GM23338 (cell line): ENCODE data around the gene COL25A1. TPM values are rescaled to one million over a fixed set of nuclear protein-coding genes. Genes with fewer than 3 reads are reported as not detected.
A peak's percentile ranks its signal among the peaks of the same experiment; 100 is the strongest.

ENCODE experiments used
- ATAC-seq: fragments of 200-7000 bp; cut with Tn5 transposase; 3 replicates; pipeline ENCODE4 v1.9.1; 2020
- DNase-seq: peaks from one replicate; pipeline ENCODE4 v3.0.0-alpha.2; 2015; ENCODE audit warnings: low spot score
- H2AFZ ChIP-seq: fragments of 200-600 bp; sonication (generic); 2 replicates; pipeline ENCODE4 v1.8.0; 2016; ENCODE audit warnings: antibody characterized with exemption, mild to moderate bottlenecking, moderate library complexity
- H3F3A ChIP-seq: fragments of 200-600 bp; sonication (generic); replicated peaks from 2 replicates; pipeline ENCODE4 v1.8.0; 2017; ENCODE audit warnings: antibody characterized with exemption, mixed run types, low read depth
- H3K27ac ChIP-seq: fragments of 200-600 bp; sonication (generic); 2 replicates; pipeline ENCODE4 v1.6.1; 2016; ENCODE audit warnings: low read depth
- H3K27me3 ChIP-seq: fragments of 200-600 bp; sonication (generic); 2 replicates; pipeline ENCODE4 v1.8.0; 2016; ENCODE audit warnings: mild to moderate bottlenecking, mixed run types, moderate library complexity; ENCODE audit not compliant: insufficient read depth
- H3K36me3 ChIP-seq: fragments of 200-600 bp; sonication (generic); 2 replicates; pipeline ENCODE4 v1.8.0; 2016; ENCODE audit warnings: mild to moderate bottlenecking; ENCODE audit not compliant: insufficient read depth
- H3K4me1 ChIP-seq: fragments of 200-600 bp; sonication (generic); 2 replicates; pipeline ENCODE4 v1.8.0; 2016; ENCODE audit warnings: mild to moderate bottlenecking, moderate library complexity; ENCODE audit not compliant: insufficient read depth
- H3K4me2 ChIP-seq: fragments of 200-600 bp; sonication (generic); 2 replicates; pipeline ENCODE4 v1.7.1; 2017; ENCODE audit warnings: mixed run types
- H3K4me3 ChIP-seq: fragments of 200-600 bp; sonication (generic); 2 replicates; pipeline ENCODE4 v1.6.1; 2016; ENCODE audit warnings: mixed run types
- H3K79me2 ChIP-seq: fragments of 200-600 bp; sonication (generic); replicated peaks from 2 replicates; pipeline ENCODE4 v1.8.0; 2017; ENCODE audit warnings: mild to moderate bottlenecking; ENCODE audit not compliant: insufficient read depth
- H3K9me2 ChIP-seq: fragments of 200-600 bp; sonication (generic); 2 replicates; pipeline ENCODE4 v1.8.0; 2017; ENCODE audit not compliant: insufficient read depth
- H4K20me1 ChIP-seq: fragments of 200-600 bp; sonication (generic); replicated peaks from 2 replicates; pipeline ENCODE4 v1.8.0; 2017; ENCODE audit warnings: mild to moderate bottlenecking; ENCODE audit not compliant: insufficient read depth
- H3K27ac Mint-ChIP-seq: 2 replicates; pipeline ENCODE4 v1.8.0; 2020; ENCODE audit warnings: inconsistent platforms, mild to moderate bottlenecking, moderate library complexity, mixed read lengths
- H3K27me3 Mint-ChIP-seq: 3 replicates; pipeline ENCODE4 v1.8.0; 2022; ENCODE audit warnings: low read depth, mild to moderate bottlenecking, moderate library complexity, mixed read lengths, inconsistent platforms; ENCODE audit not compliant: insufficient read depth, poor library complexity
- H3K36me3 Mint-ChIP-seq: 3 replicates; pipeline ENCODE4 v1.8.0; 2021; ENCODE audit warnings: low read depth, mild to moderate bottlenecking, inconsistent platforms, moderate library complexity, mixed read lengths
- H3K4me1 Mint-ChIP-seq: 3 replicates; pipeline ENCODE4 v1.8.0; 2020; ENCODE audit warnings: mild to moderate bottlenecking, inconsistent platforms, mixed read lengths
- H3K4me3 Mint-ChIP-seq: 3 replicates; pipeline ENCODE4 v1.8.0; 2021; ENCODE audit warnings: moderate library complexity, mild to moderate bottlenecking, inconsistent platforms, mixed read lengths
- H3K9me3 Mint-ChIP-seq: 3 replicates; pipeline ENCODE4 v1.8.0; 2020; ENCODE audit warnings: moderate library complexity, mild to moderate bottlenecking, inconsistent platforms, mixed read lengths
- CREB1 ChIP-seq: fragments of 250-450 bp; sonication (Bioruptor Pico); IDR thresholded peaks from 2 replicates; pipeline ENCODE4 v1.5.0; 2020; ENCODE audit warnings: low read depth, mild to moderate bottlenecking, moderate library complexity
- CTCF ChIP-seq, 2 experiments: fragments of 200-600 bp in 1 of 2; sonication (generic) in 1 of 2; conservative IDR thresholded peaks; 2 replicates each; pipeline versions ENCODE4 v1.5.1 to v1.6.1; 2016 to 2017; ENCODE audit warnings: antibody characterized with exemption in 2 of 2, low read depth in 2 of 2, mild to moderate bottlenecking in 2 of 2, moderate library complexity in 1 of 2
- ETS1 ChIP-seq: IDR thresholded peaks from 2 replicates; pipeline ENCODE4 v1.6.1; 2016; ENCODE audit warnings: antibody characterized with exemption
- EZH2 ChIP-seq: fragments of 200-600 bp; sonication (generic); IDR thresholded peaks from one replicate; pipeline ENCODE4 v1.8.0; 2017; ENCODE audit warnings: antibody characterized with exemption, mild to moderate bottlenecking, low read depth; ENCODE audit not compliant: unreplicated experiment
- NANOG ChIP-seq: IDR thresholded peaks from 2 replicates; pipeline ENCODE4 v1.6.1; 2016; ENCODE audit warnings: antibody characterized with exemption, borderline replicate concordance
- POLR2AphosphoS5 ChIP-seq: IDR thresholded peaks from 2 replicates; pipeline ENCODE4 v1.6.1; 2016; ENCODE audit warnings: antibody characterized with exemption, low read depth
- STAT1 ChIP-seq: IDR thresholded peaks from one replicate; pipeline ENCODE4 v1.6.1; 2016; ENCODE audit warnings: antibody characterized with exemption; ENCODE audit not compliant: unreplicated experiment
- ZNF114 ChIP-seq: fragments of 250-450 bp; sonication (Bioruptor Pico); IDR thresholded peaks from 2 replicates; pipeline ENCODE4 v1.5.0; 2020; ENCODE audit warnings: mild to moderate bottlenecking, moderate library complexity
- ZNF331 ChIP-seq: fragments of 250-450 bp; sonication (Bioruptor Pico); IDR thresholded peaks from 2 replicates; pipeline ENCODE4 v1.5.0; 2020; ENCODE audit warnings: low read depth, mild to moderate bottlenecking, moderate library complexity
- ZNF462 ChIP-seq: fragments of 250-450 bp; sonication (Bioruptor Pico); IDR thresholded peaks from 2 replicates; pipeline ENCODE4 v1.5.0; 2020; ENCODE audit warnings: mild to moderate bottlenecking, moderate library complexity
- polyA plus RNA-seq: library from polyadenylated mRNA; unstranded; fragments of >200 nt; fragmentation: Nextera tagmentation; extraction: Ambion mirVana; gene quantifications from 2 replicates; pipeline ENCODE4 v1.2.1, GENCODE V29; 2016
- total RNA-seq: library from RNA; depleted of rRNA; stranded (reverse); fragments of >200 nt; shearing (Covaris generic); gene quantifications from 2 replicates; pipeline ENCODE4 v1.2.3, GENCODE V29; 2014
- TF ChIP-seq, protein P1 (sequence below): IDR thresholded peaks from one replicate; pipeline ENCODE4 v1.6.1; 2018; ENCODE audit warnings: antibody characterized with exemption; ENCODE audit not compliant: unreplicated experiment

Gene COL25A1
- total and polyA plus RNA-seq, 2 experiments from 2014 or later, result 3.9 to 5.6 TPM

- TF ChIP-seq, protein P1, sequence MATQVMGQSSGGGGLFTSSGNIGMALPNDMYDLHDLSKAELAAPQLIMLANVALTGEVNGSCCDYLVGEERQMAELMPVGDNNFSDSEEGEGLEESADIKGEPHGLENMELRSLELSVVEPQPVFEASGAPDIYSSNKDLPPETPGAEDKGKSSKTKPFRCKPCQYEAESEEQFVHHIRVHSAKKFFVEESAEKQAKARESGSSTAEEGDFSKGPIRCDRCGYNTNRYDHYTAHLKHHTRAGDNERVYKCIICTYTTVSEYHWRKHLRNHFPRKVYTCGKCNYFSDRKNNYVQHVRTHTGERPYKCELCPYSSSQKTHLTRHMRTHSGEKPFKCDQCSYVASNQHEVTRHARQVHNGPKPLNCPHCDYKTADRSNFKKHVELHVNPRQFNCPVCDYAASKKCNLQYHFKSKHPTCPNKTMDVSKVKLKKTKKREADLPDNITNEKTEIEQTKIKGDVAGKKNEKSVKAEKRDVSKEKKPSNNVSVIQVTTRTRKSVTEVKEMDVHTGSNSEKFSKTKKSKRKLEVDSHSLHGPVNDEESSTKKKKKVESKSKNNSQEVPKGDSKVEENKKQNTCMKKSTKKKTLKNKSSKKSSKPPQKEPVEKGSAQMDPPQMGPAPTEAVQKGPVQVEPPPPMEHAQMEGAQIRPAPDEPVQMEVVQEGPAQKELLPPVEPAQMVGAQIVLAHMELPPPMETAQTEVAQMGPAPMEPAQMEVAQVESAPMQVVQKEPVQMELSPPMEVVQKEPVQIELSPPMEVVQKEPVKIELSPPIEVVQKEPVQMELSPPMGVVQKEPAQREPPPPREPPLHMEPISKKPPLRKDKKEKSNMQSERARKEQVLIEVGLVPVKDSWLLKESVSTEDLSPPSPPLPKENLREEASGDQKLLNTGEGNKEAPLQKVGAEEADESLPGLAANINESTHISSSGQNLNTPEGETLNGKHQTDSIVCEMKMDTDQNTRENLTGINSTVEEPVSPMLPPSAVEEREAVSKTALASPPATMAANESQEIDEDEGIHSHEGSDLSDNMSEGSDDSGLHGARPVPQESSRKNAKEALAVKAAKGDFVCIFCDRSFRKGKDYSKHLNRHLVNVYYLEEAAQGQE, result no peak
- TF ChIP-seq ZNF114, result no peak
Observed at GRCh38 chr4:108763986-108764385, 538.5 kb downstream of the COL25A1 start (continued).

GRCh38 chr4:108763226-108763593, 539.2 kb downstream of the COL25A1 start:
- H4K20me1 ChIP-seq, result no peaks in the 10 kb centered on the region
- H3K4me3 ChIP-seq, result peak overlapping the region; percentile 91
- H3K9me2 ChIP-seq, result no peaks in the 10 kb centered on the region
- H3F3A ChIP-seq, result peaks cover 7% of the 10 kb centered on the region; the same call in 1 of the 2 replicates
- H2AFZ ChIP-seq, result peak overlapping the region; percentile 100
- Mint-ChIP-seq H3K27ac (no peak overlapping the region), H3K27me3 (peaks cover 19% of the 10 kb centered on the region), H3K9me3 (no peaks in the 10 kb centered on the region), H3K36me3 (no peaks in the 10 kb centered on the region), H3K4me3 (peak overlapping the region; percentile 78), H3K4me1 (peaks cover 11% of the 10 kb centered on the region)
- no peak overlapping the region for H3K27ac ChIP-seq
- H3K36me3 ChIP-seq, result no peaks in the 10 kb centered on the region
- H3K4me1 ChIP-seq, result peaks cover 12% of the 10 kb centered on the region
- ATAC-seq (peak; percentile 14), DNase-seq (no peak)
- peaks cover 32% of the 10 kb centered on the region for H3K27me3 ChIP-seq
- H3K4me2 ChIP-seq, result peak overlapping the region; percentile 99
- H3K79me2 ChIP-seq, result no peaks in the 10 kb centered on the region
- TF ChIP-seq CREB1 (CRISPR knock-in tag) (no peak), EZH2 (no peak), ZNF331 (no peak), ETS1 (no peak), NANOG (no peak), ZNF462 (CRISPR knock-in tag) (no peak), POLR2AphosphoS5 (no peak), CTCF (conservative IDR thresholded peaks at IDR 0.05; ENCODE audit: low read depth in 2 of 2) (no peak), STAT1 (no peak)
